H1 (cell line): Measurements from ENCODE around the gene ATXN1L. TPM values are rescaled to one million over a fixed set of nuclear protein-coding genes. Genes with fewer than 3 reads are reported as not detected.

Experiments used
- BRCA1 ChIP-seq: IDR thresholded peaks from 2 replicates; pipeline ENCODE4 v1.6.1; 2012; ENCODE audit warnings: low read depth, low read length, improper control_type of control experiment
- CBX5 ChIP-seq: fragments of 300-800, 300-1000 bp; sonication (generic); IDR thresholded peaks from 2 replicates; pipeline ENCODE4 v1.7.1; 2016; ENCODE audit warnings: antibody characterized with exemption, low read length, low read depth
- CHD7 ChIP-seq: fragments of 300-600 bp; sonication (generic); IDR thresholded peaks from 2 replicates; pipeline ENCODE4 v1.7.1; 2012; ENCODE audit warnings: low read length, moderate library complexity, mild to moderate bottlenecking, inconsistent platforms; ENCODE audit not compliant: insufficient replicate concordance
- CTCF ChIP-seq, 3 experiments: IDR thresholded peaks; 1 replicate in 2 of 3; 2 replicates in 1 of 3; pipeline versions ENCODE4 v1.5.1 to v1.6.1; 2011; ENCODE audit warnings: low read length in 3 of 3, mild to moderate bottlenecking in 3 of 3, inconsistent platforms in 2 of 3, low read depth in 1 of 3, moderate library complexity in 1 of 3; ENCODE audit not compliant: insufficient read depth in 1 of 3; ENCODE audit errors: control extremely low read depth in 1 of 3
- MAFK ChIP-seq: IDR thresholded peaks from 2 replicates; pipeline ENCODE4 v1.6.1; 2012; ENCODE audit warnings: low read depth, mild to moderate bottlenecking, improper control_type of control experiment, low read length
- NANOG ChIP-seq: IDR thresholded peaks from 2 replicates; pipeline ENCODE4 v1.6.1; 2011; ENCODE audit warnings: low read length, low read depth, mild to moderate bottlenecking, inconsistent platforms; ENCODE audit not compliant: insufficient read depth, poor library complexity, severe bottlenecking
- SRF ChIP-seq: IDR thresholded peaks from 2 replicates; pipeline ENCODE4 v1.6.1; 2011; ENCODE audit warnings: mild to moderate bottlenecking, low read depth, low read length, moderate library complexity
- polyA plus RNA-seq, 7 experiments: library from polyadenylated mRNA; depleted of rRNA in 3 of 7; stranded (reverse) in 5 of 7; unstranded in 2 of 7; fragments of >200 nt in 5 of 7; fragments of 200-250 nt in 2 of 7; gene quantifications; 1 replicate in 5 of 7; 2 replicates in 1 of 7; 4 replicates in 1 of 7; pipeline versions ENCODE4 v1.2.1 to v1.2.3, GENCODE V29; 2011 to 2013; ENCODE audit warnings: missing spikeins in 2 of 7, mixed read lengths in 2 of 7
- total RNA-seq: library from RNA; stranded (reverse); fragmentation: NEBNext Ultra II Directional; extraction: Animal tissue kit (Norgen Biotek cat#: 25700); gene quantifications from 2 replicates; pipeline ENCODE4 v1.2.1, GENCODE V29; 2021

ATXN1L gene
- total and polyA plus RNA-seq, 2 of the 8 experiments (the other 6 are each of a cell fraction or from before 2014, with no cell fraction given): 12.1 to 23.8 TPM

- TF ChIP-seq CHD7 (no peak), CTCF (IDR thresholded peaks at IDR 0.05; ENCODE audit: control extremely low read depth in 1 of 3, insufficient read depth in 1 of 3, low read depth in 1 of 3, low read length in 3 of 3) (peak in 1 of 3 experiments; percentile 2; a peak in 1 of 4 replicates), BRCA1 (peak; percentile 34; the same call in 1 of the 2 replicates), SRF (peak; percentile 91), MAFK (no peak), CBX5 (no peak), NANOG (no peak)
Measured at GRCh38 chr16:71845639-71846430, at the start of gene ATXN1L (continued).
